AG04450 (cell line): ENCODE data around the gene HEBP1. TPM values are rescaled to one million over a fixed set of nuclear protein-coding genes. Genes with fewer than 3 reads are reported as not detected.

Source experiments
- CTCF ChIA-PET: fragments of 300-600, 350-600 bp; formaldehyde crosslinking; extraction: SDS; loops from one replicate; lab custom pipeline; 2022; ENCODE audit warnings: antibody characterized with exemption, inconsistent platforms; lab: Charles Lee
- POLR2A ChIA-PET: fragments of 350-600 bp; formaldehyde crosslinking; extraction: SDS; loops from one replicate; lab custom pipeline; 2021; ENCODE audit warnings: antibody characterized with exemption, inconsistent platforms; lab: Yijun Ruan, JAX
- DNase-seq: peaks from one replicate; pipeline ENCODE4 v3.0.0-alpha.2; 2011; ENCODE audit warnings: low read depth, low spot score
- H3K27ac ChIP-seq: one replicate; pipeline ENCODE4 v1.5.1; 2012; ENCODE audit warnings: low read depth, low read length, control low read depth
- H3K27me3 ChIP-seq: one replicate; pipeline ENCODE4 v1.6.0; 2012; ENCODE audit warnings: low read length; ENCODE audit not compliant: control insufficient read depth, insufficient read depth
- H3K4me3 ChIP-seq: 2 replicates; pipeline ENCODE4 v1.5.1; 2011; ENCODE audit warnings: mild to moderate bottlenecking, low read depth, low read length, control low read depth
- H3K9me3 ChIP-seq: 2 replicates; pipeline ENCODE4 v1.5.1; 2012; ENCODE audit warnings: low read length; ENCODE audit not compliant: control insufficient read depth, insufficient read depth
- CTCF ChIP-seq: IDR thresholded peaks from 2 replicates; pipeline ENCODE4 v1.5.1; 2011; ENCODE audit warnings: low read depth, low read length, control low read depth, inconsistent platforms
- polyA plus RNA-seq: library from polyadenylated mRNA; depleted of rRNA; stranded (reverse); fragments of >200 nt; gene quantifications from 2 replicates; pipeline ENCODE4 v1.2.3, GENCODE V29; 2011

HEBP1 gene
- polyA plus RNA-seq, 1 experiment = 57.7 TPM

DNA sequence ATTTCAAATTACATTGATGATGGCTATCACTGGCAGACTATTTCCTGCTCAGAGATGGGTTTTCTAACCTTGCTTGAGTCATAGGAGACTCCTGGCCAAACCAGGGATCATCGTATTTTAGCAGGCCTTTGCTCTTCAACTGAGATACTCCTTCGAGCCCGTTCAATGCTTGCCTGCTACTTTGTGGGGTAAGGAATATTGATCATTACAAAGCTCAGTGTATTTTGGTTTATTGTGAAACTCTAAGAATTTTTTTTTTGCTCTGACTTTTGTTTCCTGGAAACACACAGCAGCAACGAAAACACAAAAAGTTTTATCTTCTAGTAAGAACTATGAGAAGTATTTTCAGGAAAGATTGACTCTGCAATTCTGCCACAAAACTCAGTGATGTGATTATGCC lies 52.2 kb downstream of the HEBP1 start:
- POLR2A ChIA-PET = no interaction called here
- no peak overlapping the region for H3K27ac ChIP-seq
- no peak for TF ChIP-seq CTCF
- no peaks in the 10 kb centered on the region for H3K9me3 ChIP-seq
- CTCF ChIA-PET = interaction anchor here (0.5 kb wide), 1 partner anchor 188 kb away, joined by 6 read pairs; no protein-coding TSS in a partner anchor
- DNase-seq = no peak
- no peaks in the 10 kb centered on the region for H3K27me3 ChIP-seq
- no peak overlapping the region for H3K4me3 ChIP-seq

GRCh38 chr12:12946686-12947355 lies 53.2 kb downstream of the HEBP1 start:
- TF ChIP-seq CTCF = no peak
- Histone ChIP-seq H3K9me3 (no peaks in the 10 kb centered on the region), H3K4me3 (no peak overlapping the region), H3K27ac (no peak overlapping the region), H3K27me3 (no peaks in the 10 kb centered on the region)
- POLR2A ChIA-PET = interaction anchor here (0.6 kb wide), 1 partner anchor 103 kb away, joined by 5 read pairs; no protein-coding TSS in a partner anchor
- CTCF ChIA-PET = no interaction called here
- no peak for DNase-seq

- H3K27me3 ChIP-seq = no peaks in the 10 kb centered on the region
- no peak for TF ChIP-seq CTCF
- ChIA-PET POLR2A (no interaction called here), CTCF (interaction anchor here (0.5 to 1.0 kb wide), 2 partner anchors 30 to 47 kb away, joined by 3 read pairs; no protein-coding TSS in a partner anchor)
- no peak overlapping the region for H3K4me3 ChIP-seq
- DNase-seq = no peak
- H3K9me3 ChIP-seq = no peaks in the 10 kb centered on the region
- no peak overlapping the region for H3K27ac ChIP-seq
Measured at GRCh38 chr12:12945591-12945990, 54.5 kb downstream of the HEBP1 start.

DNA sequence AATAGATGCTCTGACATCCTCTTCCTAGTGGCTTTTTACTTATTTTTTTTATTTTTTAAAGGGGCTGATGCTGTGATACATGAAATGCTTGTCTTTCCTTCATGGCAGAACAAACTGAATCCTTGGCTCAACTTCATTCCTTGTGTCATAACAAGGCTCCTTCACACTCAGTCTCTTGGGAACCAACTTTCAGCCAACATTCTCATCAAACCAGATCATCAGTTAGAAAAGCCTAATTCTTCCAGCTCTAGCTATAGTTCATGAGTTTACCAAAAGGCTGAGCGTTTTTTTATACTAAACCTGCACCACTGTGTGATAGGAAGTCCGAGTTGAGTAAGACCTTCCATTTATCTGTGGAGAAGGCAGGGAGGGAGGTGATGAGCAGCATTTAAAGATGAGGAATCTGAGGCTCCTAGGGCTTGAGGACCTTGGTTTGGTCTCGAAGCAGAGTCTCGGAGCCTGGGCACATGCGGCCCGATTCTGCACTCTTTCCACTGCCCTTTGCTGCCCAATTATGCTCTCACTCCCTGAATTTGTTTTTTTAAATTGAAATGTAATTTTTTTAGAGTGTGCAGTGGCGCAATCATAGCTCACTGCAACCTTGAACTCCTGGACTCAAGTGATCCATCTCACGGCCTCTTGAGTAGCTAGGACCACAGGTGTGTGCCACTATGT lies 56.3 kb downstream of the HEBP1 start:
- no peaks in the 10 kb centered on the region for H3K27me3 ChIP-seq
- no peak for DNase-seq
- no peaks in the 10 kb centered on the region for H3K9me3 ChIP-seq
- H3K27ac ChIP-seq = no peak overlapping the region
- no peak for TF ChIP-seq CTCF
- ChIA-PET CTCF (interaction anchor here (0.7 kb wide), 1 partner anchor 323 kb away, joined by 3 read pairs; no protein-coding TSS in a partner anchor), POLR2A (no interaction called here)
- H3K4me3 ChIP-seq = no peak overlapping the region
